Stimulated activated CD4-positive, alpha-beta T cell treated with anti-CD3 and anti-CD28 coated beads, Interleukin-4, amount 100 ng/mL, for 24 hours (primary cell): ENCODE results near the gene MSI2.

ENCODE experiments used
- DNase-seq: peaks from one replicate; pipeline ENCODE4 v3.0.0-alpha.2; 2020

The MSI2 gene

DNA sequence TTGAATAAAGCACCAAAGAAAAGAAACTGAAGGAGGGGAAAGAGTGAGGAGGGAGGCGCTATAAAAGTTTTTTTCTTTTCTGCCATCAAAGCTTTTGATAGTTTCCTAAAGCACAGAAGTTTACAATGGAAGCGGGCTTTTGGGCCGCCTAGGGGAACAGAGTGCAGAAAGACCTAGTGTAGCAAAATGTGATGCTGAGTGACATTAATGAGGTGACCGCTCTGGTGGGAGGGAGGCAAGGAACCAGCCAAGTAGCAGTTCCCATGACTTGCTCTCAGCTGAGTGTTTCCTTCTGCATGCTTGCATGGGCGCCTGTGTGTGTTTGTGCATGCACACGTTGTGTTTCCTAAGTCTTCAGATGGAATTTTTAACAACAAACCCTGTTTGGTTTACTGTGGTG lies 15.5 kb downstream of the MSI2 start:
- DNase-seq = no peak

DNA sequence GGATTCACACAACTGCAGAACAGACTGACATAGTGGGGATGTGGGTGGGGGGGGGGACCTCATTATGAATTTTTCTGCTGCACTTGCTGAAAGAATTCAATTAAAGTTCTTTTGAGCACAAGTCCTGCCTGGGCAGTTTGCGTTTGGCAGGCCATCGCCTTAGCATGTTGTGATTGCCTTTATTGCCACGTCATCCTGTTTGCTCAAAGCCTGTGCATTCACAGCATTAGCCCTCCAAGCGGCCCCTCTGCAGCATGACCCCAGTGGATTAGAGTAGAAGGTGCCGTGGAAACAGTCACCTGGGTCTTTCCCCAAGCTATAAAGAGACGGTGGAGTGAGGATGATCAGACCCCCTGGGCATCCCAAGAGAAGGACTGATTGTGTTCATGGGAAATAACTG lies 17.2 kb downstream of the MSI2 start:
- no peak for DNase-seq

DNA sequence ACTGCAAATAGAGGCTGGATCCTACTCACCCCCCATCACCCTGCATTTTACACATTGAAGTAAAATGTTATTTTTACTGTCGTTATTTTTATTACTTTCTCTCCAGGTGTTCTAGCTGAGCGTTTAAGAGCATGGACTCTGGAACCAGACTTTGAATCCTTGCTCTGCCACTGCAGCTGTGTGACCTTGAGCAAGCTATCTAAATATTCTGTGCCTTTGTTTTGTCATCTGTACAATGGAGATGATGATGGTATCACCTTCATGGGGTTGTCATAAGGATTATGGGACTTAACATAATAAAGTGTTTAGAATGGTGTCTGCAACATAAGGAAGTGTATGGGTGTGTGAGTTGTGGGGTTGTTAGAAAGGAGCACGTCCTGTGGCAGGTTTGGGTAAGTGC lies 17.8 kb downstream of the MSI2 start:
- DNase-seq = no peak

DNA sequence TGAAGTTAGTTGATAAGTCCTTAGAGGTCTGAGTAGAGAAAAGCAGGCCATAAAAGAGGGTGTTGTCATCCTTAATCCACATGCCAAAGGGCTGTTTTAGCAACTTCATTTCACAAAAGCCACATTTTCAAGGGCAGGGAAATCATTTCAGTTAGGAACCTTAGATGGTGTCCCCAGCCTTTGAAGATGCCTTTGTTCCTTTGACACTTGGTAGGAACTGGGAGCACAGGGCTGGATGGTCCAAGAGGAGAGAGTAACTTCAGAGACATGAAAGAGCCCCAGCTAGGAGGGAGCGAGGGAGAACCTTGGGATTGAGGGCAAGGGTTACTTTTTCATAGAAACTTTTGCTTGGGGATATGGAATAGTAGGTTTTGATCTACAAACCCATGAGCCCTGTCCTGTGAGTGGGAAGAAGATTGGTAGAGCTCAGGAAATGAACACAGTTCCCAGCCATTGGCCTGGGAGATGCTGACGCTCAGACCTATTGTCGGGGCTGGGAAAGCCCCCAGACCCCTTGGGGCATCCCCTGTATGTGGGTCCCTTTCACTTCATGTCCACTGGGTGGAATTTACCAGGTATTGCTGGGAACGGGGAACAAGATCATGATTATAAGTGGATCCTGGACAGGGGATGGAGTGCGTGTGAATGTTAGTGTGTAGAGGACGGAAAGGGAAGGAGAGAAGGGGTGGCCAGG lies 18.9 kb downstream of the MSI2 start:
- no peak for DNase-seq

DNA sequence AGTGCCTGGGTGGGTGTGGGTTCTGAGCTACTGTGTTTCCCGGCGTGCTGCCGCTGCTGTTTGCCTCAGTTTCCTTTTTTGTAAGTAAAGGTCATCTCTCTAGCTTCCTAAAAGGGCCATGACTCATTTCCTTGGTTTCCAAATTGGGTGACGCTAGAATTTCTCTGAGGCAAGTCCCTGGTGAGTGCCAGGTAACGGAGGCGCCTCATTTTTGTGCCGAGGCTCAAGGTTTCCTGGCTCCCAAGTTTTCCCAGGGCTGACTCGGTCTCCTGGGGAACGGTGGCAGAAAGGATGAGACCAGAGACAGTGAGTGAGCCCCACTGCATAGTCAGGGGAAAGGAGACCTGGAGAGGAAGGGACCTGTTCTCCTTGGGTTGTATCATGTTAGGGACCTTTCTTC lies 20.3 kb downstream of the MSI2 start:
- DNase-seq = no peak

DNA sequence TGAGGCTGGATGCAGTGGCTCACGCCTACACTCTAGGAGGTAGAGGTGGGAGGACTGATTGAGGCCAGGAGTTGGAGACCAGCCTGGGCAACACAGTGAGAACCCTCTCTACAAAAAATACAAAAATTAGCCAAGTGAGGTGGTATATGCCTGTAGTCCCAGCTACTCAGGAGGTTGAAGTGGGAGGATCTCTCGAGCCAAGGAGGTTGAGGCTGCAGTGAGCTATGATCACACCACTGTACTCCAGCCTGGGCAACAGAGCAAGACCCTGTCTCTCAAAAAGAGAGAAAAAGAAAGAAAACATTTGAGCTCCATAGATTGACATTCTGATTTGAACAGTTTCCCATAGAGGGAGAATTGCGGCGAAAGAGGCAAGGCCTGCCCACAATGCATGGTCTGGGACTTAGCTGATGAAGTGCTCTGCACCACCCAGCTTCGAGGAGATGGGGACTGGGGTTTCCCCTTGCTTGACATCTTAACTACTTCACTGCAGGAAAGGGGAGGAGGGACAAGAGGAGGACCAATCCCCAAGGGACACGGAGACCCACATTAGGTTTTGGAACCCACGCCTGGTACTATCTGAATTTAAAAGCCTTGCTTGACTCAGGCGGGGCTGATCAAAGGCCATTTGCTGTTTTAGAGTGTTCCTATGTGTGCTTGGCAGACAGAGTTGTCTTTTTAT lies 21.7 kb downstream of the MSI2 start:
- peak; percentile 32 for DNase-seq

DNA sequence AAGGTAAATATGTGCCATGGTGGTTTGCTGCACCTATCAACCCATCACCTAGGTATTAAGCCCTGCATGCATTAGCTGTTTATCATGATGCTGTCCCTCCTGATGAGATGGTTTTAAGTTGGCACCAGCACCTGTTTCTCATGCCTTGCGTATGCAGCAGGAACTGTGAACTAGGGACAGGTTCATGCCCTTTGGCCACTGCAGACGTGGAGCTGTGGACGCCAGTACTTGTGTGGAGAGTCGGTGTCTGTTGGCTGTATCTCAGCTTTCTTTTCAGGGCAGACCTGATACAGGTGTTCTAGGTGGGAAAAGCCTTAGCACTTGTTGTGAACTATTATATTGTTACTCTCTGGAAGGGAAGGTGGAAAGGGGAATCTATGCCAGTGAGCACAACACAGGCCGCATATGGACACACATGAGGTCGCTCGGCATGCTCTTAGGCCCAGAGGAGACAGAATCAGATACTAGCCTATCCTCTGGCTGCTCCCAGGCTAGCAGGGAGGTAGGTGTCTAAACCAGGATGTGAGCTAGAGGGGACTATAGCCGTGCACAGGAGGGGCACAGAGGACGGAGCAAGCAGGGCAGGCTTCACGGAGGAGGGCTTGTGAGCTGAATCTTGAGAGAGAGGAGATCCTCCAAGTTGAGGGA lies 22.5 kb downstream of the MSI2 start:
- no peak for DNase-seq

DNA sequence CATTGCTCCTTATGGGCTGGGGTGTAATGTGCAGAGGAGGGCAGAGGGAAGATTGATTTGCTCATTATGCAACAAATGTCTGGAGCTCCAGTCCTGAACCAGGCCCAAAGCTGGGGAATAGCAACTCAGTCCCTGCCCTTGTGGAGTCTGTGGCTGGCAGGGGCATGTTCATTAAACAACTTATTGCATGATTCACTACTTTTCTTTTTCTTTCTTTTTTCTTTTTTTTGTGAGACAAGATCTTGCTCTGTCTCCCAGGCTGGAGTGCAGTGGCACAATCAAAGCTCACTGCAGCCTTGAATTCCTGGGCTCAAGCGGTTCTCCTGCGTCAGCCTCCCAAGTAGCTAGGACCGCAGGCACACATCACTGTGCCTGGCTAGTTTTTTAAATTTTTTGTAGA lies 23.1 kb downstream of the MSI2 start:
- DNase-seq = no peak

DNA sequence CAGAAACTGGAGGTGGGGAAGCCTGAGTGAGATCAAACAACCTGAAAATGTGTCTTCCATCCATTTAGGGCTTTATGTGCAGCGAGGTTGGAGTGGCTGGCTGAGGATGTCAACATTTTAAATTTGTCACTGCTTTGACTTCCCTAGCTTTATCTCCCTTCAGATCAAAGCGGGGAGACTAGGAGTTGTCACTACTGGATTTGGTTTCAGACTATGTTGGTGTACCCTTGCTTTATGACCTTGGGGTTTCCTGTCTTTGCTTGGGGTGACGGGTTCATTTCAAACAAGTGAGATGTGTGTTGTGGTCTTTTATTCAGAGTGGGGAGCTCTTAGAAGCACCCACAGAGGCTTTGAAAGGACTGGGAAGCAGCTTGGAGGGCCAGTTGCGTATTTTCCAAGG lies 25.6 kb downstream of the MSI2 start:
- no peak for DNase-seq

DNA sequence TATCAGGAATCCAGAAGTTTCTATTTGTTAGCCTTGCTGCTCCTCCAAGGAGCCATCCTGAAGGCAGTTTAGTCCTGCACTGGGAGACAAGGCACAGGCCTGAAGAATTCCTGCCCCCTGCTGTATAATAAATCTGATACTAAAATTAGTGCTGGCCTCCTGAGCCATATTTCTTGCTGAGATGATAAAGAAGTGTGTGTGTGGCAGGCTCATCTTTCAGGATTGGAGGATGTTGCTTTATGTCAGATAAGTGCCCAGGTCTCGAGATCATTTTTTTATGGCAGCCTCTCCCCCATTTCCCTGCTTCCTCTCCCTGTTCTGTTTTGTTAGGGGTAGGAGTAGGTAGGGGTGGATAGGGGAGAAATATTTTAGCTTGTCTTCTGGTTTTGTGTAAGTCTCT lies 26.0 kb downstream of the MSI2 start:
- no peak for DNase-seq

DNA sequence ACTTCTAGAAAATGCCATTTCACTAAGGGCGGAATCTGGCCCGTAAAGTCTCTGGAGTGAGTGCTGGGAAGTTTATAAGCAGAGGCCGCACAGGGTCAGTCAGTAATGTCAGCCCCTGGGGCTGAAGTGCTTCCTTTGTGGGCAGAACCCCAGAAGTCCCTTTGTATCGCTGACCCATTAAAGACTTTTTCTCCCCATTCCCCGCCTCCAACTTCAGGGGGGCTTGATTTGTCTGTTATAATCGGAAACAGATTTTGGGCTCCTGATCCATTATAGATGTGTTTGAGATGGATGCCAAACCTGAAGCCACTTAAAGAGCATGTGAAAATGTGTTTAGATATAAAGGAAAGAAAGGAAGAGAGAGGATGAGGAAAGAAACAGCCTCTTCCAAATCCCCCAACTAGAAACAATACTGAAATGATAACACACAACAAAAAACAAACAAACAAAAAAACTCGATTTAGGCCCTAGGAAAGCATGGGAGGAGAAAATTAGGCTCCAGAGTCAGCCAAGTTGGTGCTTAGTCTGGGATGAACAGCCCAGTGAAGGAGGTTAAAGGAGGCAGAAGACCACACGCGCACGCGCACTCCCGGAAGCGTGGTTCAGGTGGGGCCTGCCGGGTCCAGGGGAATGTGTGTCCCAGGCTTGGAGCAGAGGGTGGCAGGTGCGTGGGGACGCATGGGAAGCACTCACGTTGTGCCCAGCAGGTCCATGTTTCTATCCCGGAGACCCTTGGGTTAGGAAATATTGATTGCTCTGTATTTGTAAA lies 27.1 kb downstream of the MSI2 start:
- no peak for DNase-seq

DNA sequence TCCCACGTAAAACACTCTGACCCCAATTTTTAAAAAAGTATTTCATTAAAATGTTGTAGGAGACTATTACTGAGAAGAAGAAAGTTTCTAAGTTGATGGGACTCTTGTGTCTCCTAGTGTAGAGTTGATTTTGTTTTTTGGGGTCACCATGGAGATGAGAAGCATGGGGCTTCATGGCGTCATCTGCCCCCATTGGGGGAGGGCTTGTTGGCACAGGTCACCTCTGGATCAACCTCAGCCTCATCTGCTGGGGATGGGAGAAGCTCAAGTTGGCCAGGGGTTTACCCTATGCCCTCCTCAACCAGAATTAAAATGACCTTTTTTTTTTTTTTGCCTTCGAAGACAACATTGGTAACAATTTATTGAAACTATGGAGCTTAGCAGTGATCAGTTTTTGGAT lies 28.3 kb downstream of the MSI2 start:
- DNase-seq = no peak

DNA sequence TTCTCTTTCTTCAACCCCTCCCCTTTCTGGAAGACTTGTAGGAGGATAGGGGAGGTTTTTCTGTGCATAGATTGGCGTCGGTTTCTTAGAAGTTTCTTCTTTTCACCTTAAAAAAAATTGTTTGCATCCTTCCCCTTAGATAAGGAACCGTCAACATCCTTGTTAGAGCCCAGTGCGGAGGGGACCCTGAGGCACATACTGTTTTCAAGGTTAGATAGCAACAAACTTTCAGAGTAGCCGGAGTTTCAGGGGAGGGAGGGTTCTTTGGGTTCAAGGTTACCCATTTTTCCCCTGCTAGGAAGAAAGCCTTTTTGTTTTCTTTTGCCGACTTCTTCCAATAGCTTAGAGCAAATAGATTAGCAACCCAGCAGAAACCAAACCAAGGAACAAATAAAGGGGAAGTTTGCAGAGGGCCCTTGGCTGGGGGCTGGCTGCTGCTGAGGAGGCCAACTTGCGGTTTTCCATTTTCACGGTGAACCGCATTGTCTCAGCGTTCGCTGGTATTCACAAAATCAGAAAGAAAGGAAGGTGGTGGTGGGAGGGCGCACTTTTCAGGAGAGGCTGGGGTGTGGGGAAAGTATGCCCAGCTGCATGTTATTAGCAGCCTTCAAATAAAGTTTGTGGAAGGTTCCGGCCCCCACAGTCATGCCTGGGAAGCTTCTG lies 28.8 kb downstream of the MSI2 start:
- DNase-seq = peak; percentile 49

DNA sequence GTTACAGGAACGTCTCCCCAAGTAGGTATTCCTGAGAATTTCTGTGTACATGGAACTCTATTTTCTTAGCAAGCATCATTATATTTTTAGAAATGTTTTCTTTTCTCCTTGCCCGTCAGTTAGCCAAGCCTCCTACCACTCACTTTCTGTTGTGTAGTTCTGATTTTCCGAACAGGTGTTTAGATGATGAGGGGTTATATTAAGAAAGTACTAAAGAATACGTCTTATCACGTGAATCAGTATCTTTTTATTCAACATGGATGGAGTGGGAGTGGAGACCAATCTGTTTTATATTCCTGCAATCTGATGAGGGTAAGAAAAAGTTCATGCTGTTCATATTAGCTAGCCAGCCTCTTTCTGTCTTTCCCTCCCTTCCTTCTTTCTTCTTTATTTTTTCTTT lies 29.4 kb downstream of the MSI2 start:
- no peak for DNase-seq

DNA sequence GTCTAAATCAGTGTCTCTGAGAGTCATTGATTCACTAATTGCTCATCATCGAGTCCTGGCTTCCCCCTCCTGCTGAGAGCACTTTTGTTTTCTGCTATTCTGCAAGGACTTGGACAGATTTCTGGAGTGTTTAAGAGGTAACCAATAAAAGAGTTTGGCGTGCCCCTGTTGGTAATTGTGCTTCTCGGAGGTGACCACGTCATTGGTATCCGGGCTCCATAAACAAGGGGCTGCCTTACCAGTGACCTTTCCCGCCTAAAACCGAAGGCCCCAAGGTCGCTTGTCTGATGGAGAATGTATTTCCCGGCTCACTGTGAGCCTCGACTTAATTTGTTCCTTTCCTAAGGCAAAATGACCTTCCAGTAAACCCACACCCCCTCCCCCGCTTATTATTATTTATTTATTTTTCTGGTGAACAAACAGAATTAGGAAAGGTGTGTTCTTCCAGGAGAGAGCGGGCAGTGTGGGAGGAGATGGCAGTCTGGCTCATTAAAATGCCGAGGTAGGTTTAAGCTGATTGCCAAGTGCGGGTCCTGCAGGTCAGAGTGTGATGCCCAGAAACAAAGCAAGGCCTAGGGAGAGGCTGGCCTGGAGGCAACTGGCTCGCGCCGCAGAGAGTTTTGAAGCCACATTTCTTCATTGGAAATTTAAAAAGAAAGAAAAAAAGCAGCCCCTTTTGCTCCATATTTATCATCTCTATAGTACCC lies 30.2 kb downstream of the MSI2 start:
- DNase-seq = no peak

DNA sequence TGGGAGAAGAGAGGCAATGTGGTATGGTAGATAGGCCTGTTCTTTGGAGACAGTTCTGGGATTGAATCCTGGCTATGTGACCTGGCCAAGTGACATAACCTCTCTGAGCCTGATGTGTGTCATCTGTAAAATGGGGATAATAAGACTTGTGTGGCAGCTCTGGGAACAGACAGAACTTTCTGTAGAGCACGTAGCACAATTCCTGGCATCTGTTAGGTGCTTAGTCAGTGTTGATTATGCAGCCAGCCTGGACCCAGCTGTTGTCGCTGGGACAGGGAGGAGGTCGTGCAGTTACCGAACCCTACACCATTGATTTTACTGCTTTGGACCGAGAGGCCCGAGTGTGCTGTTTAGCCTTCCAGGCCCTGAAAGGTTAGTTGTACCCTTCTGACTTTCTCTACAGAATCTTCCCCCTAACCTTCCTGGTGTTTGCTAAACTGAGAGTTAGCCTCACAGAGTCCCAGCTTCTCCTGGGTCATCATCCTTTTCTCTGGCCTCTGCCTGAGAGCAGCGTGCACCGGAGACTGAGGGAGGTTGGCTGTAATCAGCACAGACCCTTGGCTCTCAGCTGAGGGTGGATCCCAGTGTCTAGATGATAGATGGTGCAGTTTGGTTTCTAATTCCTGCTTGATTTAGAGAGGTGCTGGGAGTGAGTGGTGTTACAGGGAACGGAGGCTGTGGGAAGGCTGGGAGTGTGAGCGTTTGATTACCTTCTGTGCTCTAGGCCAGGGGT lies 31.9 kb downstream of the MSI2 start:
- DNase-seq = no peak

DNA sequence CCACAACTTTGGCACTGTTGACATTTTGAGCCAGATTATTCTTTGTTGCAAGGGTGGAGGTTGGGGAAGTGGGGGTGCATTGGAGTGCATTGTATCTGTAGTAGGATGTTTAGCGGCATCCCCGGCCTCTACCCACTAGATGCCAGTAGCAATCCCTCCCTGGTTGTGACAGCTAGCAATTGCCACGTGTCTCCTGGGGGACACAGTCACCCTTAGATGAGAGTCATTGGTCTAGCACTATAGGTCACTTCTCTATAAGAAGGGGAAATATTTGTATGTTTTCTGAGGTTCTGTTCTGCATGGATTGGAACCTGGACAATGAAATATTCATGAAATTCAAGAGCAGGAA lies 32.4 kb downstream of the MSI2 start:
- no peak for DNase-seq

DNA sequence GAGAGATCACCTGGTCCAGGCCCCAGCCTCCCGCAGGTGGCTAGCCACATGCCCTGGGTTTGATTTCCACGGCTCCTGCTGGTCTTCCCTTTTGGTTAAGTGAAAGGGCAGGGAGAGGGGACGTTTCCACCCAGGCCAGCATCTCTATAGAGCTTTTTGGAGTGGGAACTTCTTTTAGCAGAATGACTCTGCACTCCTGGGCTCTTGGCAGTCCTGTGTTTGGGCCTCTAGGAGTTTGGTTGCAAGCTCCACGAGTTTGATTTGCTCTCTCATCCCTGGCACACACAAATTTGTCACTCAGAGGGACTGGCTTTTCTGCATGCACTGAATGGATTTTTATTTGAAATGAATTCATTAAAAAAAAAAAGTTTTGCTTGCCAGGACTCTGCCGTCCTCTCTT lies 32.8 kb downstream of the MSI2 start:
- DNase-seq = no peak

DNA sequence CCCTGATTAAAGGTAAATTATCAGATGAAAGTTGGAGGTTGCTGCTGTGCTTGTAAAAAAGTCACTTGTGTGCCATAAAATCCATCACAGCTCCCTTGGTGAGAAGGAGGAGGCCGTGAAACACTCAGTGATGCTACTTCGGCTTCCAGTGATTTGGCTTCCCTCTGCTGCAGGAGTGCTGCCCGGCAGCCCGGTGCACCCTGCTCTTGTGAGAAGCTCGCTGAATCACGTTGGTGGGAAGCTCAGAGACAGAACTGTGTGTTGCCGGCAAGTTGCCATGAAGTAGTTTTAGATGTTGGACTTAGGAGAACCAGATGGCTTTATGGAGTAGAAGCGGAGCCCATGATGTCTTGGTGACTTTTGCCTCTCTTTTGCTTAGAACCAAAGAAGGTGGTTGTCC lies 33.3 kb downstream of the MSI2 start:
- DNase-seq = no peak

DNA sequence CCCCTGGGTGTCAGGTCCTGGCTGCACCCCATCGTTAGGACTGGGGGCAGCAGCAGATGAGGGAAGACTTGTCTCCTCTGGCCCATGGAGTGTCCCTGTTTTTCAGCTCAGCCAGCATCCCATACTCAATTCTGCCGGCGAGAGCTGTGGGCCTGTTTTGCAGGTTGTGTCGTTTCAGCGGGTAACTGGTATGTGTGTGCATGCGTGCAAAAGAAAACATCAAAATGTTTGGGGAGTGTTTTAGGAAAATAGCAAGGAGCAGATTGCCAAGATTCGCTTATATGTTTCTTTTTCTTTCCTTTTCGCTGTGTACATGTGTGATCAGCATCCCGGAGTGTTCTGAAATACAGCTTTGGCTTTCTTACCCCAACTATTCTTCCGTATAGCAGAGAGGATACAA lies 34.7 kb downstream of the MSI2 start:
- DNase-seq = no peak

DNA sequence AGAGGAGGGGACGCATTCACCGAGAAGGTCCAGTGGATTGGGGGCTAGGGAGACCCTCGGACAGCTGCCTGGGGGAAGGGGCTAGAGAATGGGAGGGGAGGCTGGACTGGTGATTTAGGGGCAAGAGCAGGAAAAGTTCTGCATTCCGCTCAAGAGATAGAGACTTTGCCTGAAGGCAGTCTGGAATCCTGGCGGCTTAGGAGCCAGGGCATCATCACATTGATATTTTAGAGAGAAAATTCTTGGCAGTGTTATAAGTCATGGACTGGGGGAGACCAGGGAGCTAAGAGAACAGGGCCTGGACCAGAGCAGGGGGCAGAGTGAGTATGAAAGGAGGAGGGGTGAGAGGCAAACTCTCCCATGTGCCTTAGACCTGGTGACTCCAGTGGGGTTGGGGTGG lies 35.8 kb downstream of the MSI2 start:
- no peak for DNase-seq

DNA sequence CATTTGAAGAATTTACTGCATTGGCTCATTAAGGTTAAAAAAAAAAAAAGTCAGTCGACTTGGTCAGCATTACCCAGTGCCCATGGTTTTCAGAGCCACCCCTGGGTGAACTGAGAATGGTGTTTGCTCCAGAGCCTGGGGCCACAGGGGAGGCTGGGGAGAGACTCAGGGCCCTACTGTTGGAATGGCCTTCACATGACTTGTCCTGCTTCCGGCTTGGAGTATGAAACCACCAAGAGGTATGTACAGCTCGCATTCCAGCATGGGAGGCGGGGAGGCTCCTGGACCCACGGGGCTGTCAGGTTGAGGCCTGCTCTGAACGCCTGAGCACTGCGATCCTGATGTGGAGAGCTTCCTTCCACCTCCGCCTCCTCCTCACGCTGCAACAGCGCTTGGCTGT lies 36.8 kb downstream of the MSI2 start:
- no peak for DNase-seq
